H9 (cell line): Measurements from ENCODE around the gene CPA3. TPM values are rescaled to one million over a fixed set of nuclear protein-coding genes. Genes with fewer than 3 reads are reported as not detected.

ENCODE experiments used
- DNase-seq: peaks from one replicate; pipeline ENCODE4 v3.0.0-alpha.2; 2017
- H2AFZ ChIP-seq: one replicate; pipeline ENCODE4 v1.6.1; 2013; ENCODE audit warnings: mild to moderate bottlenecking, low read length, control low read depth, moderate library complexity
- H2AK5ac ChIP-seq: 2 replicates; pipeline ENCODE4 v1.6.1; 2013; ENCODE audit warnings: low read length, control low read depth, mixed read lengths; ENCODE audit not compliant: insufficient read length
- H2BK120ac ChIP-seq: one replicate; pipeline ENCODE4 v1.6.1; 2013; ENCODE audit warnings: low read depth, mild to moderate bottlenecking, low read length, control low read depth, inconsistent platforms; ENCODE audit not compliant: poor library complexity, severe bottlenecking
- H2BK12ac ChIP-seq: 2 replicates; pipeline ENCODE4 v1.6.1; 2013; ENCODE audit warnings: low read length, control low read depth, mixed read lengths, low read depth; ENCODE audit not compliant: insufficient read length
- H2BK15ac ChIP-seq: 2 replicates; pipeline ENCODE4 v1.6.1; 2013; ENCODE audit warnings: low read depth, low read length, control low read depth
- H2BK20ac ChIP-seq: one replicate; pipeline ENCODE4 v1.6.1; 2013; ENCODE audit warnings: low read depth, mild to moderate bottlenecking, low read length, control low read depth, inconsistent platforms; ENCODE audit not compliant: poor library complexity, severe bottlenecking
- H2BK5ac ChIP-seq: 2 replicates; pipeline ENCODE4 v1.6.1; 2013; ENCODE audit warnings: low read length, control low read depth, mixed read lengths; ENCODE audit not compliant: insufficient read length
- H3K14ac ChIP-seq: 2 replicates; pipeline ENCODE4 v1.6.1; 2013; ENCODE audit warnings: low read length, control low read depth; ENCODE audit not compliant: insufficient read depth
- H3K18ac ChIP-seq: 2 replicates; pipeline ENCODE4 v1.6.1; 2013; ENCODE audit warnings: low read depth, mild to moderate bottlenecking, mixed read lengths, low read length, control low read depth; ENCODE audit not compliant: insufficient read length
- H3K23ac ChIP-seq: 2 replicates; pipeline ENCODE4 v1.6.1; 2013; ENCODE audit warnings: low read length, control low read depth, mixed read lengths, low read depth; ENCODE audit not compliant: insufficient read length
- H3K23me2 ChIP-seq: 2 replicates; pipeline ENCODE4 v1.6.1; 2013; ENCODE audit warnings: low read depth, mild to moderate bottlenecking, mixed read lengths, low read length, control low read depth; ENCODE audit not compliant: insufficient read length, poor library complexity, severe bottlenecking
- H3K27ac ChIP-seq: 2 replicates; pipeline ENCODE4 v1.5.1; 2013; ENCODE audit warnings: low read length, control low read depth, mixed read lengths, low read depth; ENCODE audit not compliant: insufficient read length
- H3K27me3 ChIP-seq: 2 replicates; pipeline ENCODE4 v1.6.1; 2013; ENCODE audit warnings: low read length, control low read depth, inconsistent platforms; ENCODE audit not compliant: insufficient read depth
- H3K4ac ChIP-seq: 2 replicates; pipeline ENCODE4 v1.6.1; 2013; ENCODE audit warnings: low read depth, mild to moderate bottlenecking, control low read depth, inconsistent platforms, low read length, moderate library complexity
- H3K4me1 ChIP-seq: 2 replicates; pipeline ENCODE4 v1.6.1; 2013; ENCODE audit warnings: low read length, control low read depth, inconsistent platforms; ENCODE audit not compliant: insufficient read depth
- H3K4me2 ChIP-seq: 2 replicates; pipeline ENCODE4 v1.6.1; 2013; ENCODE audit warnings: low read length, control low read depth, mixed read lengths; ENCODE audit not compliant: insufficient read length, insufficient read depth
- H3K56ac ChIP-seq: 2 replicates; pipeline ENCODE4 v1.6.1; 2013; ENCODE audit warnings: low read depth, mild to moderate bottlenecking, mixed read lengths, low read length, control low read depth; ENCODE audit not compliant: insufficient read length
- H3K79me1 ChIP-seq: 2 replicates; pipeline ENCODE4 v1.6.1; 2013; ENCODE audit warnings: low read depth, mild to moderate bottlenecking, moderate library complexity, low read length, control low read depth, inconsistent platforms; ENCODE audit not compliant: insufficient read depth, poor library complexity, severe bottlenecking
- H3K79me2 ChIP-seq: 2 replicates; pipeline ENCODE4 v1.6.1; 2013; ENCODE audit warnings: low read length, control low read depth, inconsistent platforms; ENCODE audit not compliant: insufficient read depth
- H3K9ac ChIP-seq: 2 replicates; pipeline ENCODE4 v1.6.1; 2013; ENCODE audit warnings: low read length, control low read depth, mixed read lengths; ENCODE audit not compliant: insufficient read length; ENCODE audit errors: extremely low read depth
- H3K9me3 ChIP-seq: one replicate; pipeline ENCODE4 v1.6.1; 2013; ENCODE audit warnings: low read depth, low read length, inconsistent platforms; ENCODE audit not compliant: control insufficient read depth
- H3T11ph ChIP-seq: one replicate; pipeline ENCODE4 v1.6.1; 2013; ENCODE audit warnings: mild to moderate bottlenecking, low read length, control low read depth, inconsistent platforms
- H4K20me1 ChIP-seq: one replicate; pipeline ENCODE4 v1.6.1; 2013; ENCODE audit not compliant: control insufficient read depth, insufficient read length, insufficient read depth
- H4K5ac ChIP-seq: 2 replicates; pipeline ENCODE4 v1.6.1; 2013; ENCODE audit warnings: low read depth, mild to moderate bottlenecking, mixed read lengths, low read length, control low read depth; ENCODE audit not compliant: insufficient read length
- H4K8ac ChIP-seq: replicated peaks from 2 replicates; pipeline ENCODE4 v1.6.1; 2013; ENCODE audit warnings: low read length, control low read depth, mixed read lengths, low read depth; ENCODE audit not compliant: insufficient read length
- H4K91ac ChIP-seq: 2 replicates; pipeline ENCODE4 v1.6.1; 2013; ENCODE audit warnings: low read depth, mild to moderate bottlenecking, moderate library complexity, mixed read lengths, low read length, control low read depth; ENCODE audit not compliant: insufficient read length
- H3K27ac Mint-ChIP-seq, 3 experiments: 2 replicates in 2 of 3; 3 replicates in 1 of 3; pipeline ENCODE4 v1.8.0; 2020 to 2021; ENCODE audit warnings: mixed read lengths in 3 of 3, mild to moderate bottlenecking in 1 of 3, moderate library complexity in 1 of 3
- H3K27me3 Mint-ChIP-seq: 2 replicates; pipeline ENCODE4 v1.8.0; 2021; ENCODE audit warnings: low read depth, mild to moderate bottlenecking, moderate library complexity, mixed read lengths
- H3K36me3 Mint-ChIP-seq, 3 experiments: 2 replicates in 2 of 3; 3 replicates in 1 of 3; pipeline ENCODE4 v1.8.0; 2020 to 2021; ENCODE audit warnings: low read depth in 3 of 3, mixed read lengths in 3 of 3; ENCODE audit not compliant: insufficient read depth in 1 of 3
- H3K4me1 Mint-ChIP-seq, 2 experiments: 2 replicates each; pipeline ENCODE4 v1.8.0; 2020; ENCODE audit warnings: mixed read lengths in 2 of 2
- H3K4me3 Mint-ChIP-seq, 2 experiments: 2 replicates in 1 of 2; 3 replicates in 1 of 2; pipeline ENCODE4 v1.8.0; 2020 to 2021; ENCODE audit warnings: mild to moderate bottlenecking in 2 of 2, mixed read lengths in 2 of 2, moderate library complexity in 1 of 2
- H3K9me3 Mint-ChIP-seq, 2 experiments: 2 replicates in 1 of 2; 3 replicates in 1 of 2; pipeline ENCODE4 v1.8.0; 2020; ENCODE audit warnings: mild to moderate bottlenecking in 2 of 2, mixed read lengths in 2 of 2, moderate library complexity in 1 of 2
- WGBS: extraction: QIAGEN DNeasy Blood & Tissue Kit; methylation state at CpG from one replicate; pipeline ENCODE4 v1.1.7; 2013; ENCODE audit warnings: missing lambda C conversion rate, low lambda C conversion rate, mixed read lengths; ENCODE audit not compliant: insufficient read length; ENCODE audit errors: extremely low coverage; 5-methylcytosine and 5-hydroxymethylcytosine counted together
- total RNA-seq: library from RNA; stranded (reverse); gene quantifications from 2 replicates; pipeline ENCODE4 v1.2.1, GENCODE V29; 2021
- TF ChIP-seq, protein P1 (sequence below): fragments of 200-600 bp; sonication (generic); conservative IDR thresholded peaks from 3 replicates; pipeline ENCODE4 v1.8.0; 2021; ENCODE audit warnings: antibody characterized with exemption, mild to moderate bottlenecking

The CPA3 gene
- total RNA-seq, 1 experiment from 2014 or later, result not detected

DNA sequence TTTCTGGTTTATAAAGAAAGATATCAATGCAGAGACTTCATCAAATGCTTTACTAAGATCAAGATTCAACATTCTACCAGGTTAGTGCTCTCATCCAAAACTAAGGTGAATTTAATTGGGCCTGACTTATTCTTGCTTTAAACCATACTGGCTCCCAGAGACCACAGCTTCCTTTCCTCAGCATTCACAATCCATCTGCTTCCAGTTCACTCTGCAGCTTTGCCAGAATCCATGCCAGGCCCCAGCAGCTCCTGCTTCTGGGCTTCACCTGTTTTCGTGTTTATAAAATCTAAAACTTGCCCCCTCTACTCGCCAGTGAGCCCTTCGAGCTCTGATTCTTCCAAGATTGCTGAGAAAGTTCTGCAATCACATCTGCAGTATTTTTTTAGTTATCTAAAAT lies 35.2 kb upstream of the CPA3 start:
- Histone ChIP-seq H2BK15ac (no peak overlapping the region), H3K79me2 (no peaks in the 10 kb centered on the region), H2BK12ac (no peak overlapping the region), H3K4ac (no peak overlapping the region), H3K23me2 (no peaks in the 10 kb centered on the region), H3K56ac (no peak overlapping the region), H3K79me1 (no peaks in the 10 kb centered on the region), H2BK20ac (no peak overlapping the region), H3K14ac (no peak overlapping the region), H3K23ac (no peak overlapping the region), H3K27me3 (no peaks in the 10 kb centered on the region), H3T11ph (no peak overlapping the region), H4K91ac (no peak overlapping the region), H4K5ac (no peak overlapping the region), H3K4me2 (no peak overlapping the region), H3K9ac (no peak overlapping the region), H3K18ac (no peak overlapping the region), H4K20me1 (no peaks in the 10 kb centered on the region), H3K4me1 (no peaks in the 10 kb centered on the region), H4K8ac (no peak overlapping the region), H2BK120ac (no peak overlapping the region), H2AK5ac (no peak overlapping the region), H3K27ac (no peak overlapping the region), H2AFZ (no peak overlapping the region), H3K9me3 (no peaks in the 10 kb centered on the region), H2BK5ac (no peak overlapping the region)
- Mint-ChIP-seq H3K27ac (no peak overlapping the region), H3K9me3 (no peaks in the 10 kb centered on the region), H3K36me3 (no peaks in the 10 kb centered on the region), H3K27me3 (no peaks in the 10 kb centered on the region), H3K4me3 (no peak overlapping the region), H3K4me1 (no peaks in the 10 kb centered on the region)
- TF ChIP-seq, protein P1, sequence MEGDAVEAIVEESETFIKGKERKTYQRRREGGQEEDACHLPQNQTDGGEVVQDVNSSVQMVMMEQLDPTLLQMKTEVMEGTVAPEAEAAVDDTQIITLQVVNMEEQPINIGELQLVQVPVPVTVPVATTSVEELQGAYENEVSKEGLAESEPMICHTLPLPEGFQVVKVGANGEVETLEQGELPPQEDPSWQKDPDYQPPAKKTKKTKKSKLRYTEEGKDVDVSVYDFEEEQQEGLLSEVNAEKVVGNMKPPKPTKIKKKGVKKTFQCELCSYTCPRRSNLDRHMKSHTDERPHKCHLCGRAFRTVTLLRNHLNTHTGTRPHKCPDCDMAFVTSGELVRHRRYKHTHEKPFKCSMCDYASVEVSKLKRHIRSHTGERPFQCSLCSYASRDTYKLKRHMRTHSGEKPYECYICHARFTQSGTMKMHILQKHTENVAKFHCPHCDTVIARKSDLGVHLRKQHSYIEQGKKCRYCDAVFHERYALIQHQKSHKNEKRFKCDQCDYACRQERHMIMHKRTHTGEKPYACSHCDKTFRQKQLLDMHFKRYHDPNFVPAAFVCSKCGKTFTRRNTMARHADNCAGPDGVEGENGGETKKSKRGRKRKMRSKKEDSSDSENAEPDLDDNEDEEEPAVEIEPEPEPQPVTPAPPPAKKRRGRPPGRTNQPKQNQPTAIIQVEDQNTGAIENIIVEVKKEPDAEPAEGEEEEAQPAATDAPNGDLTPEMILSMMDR, result no peak
- no CpG with 5 or more reads among the region's 3 CpGs for WGBS
- no peak for DNase-seq
